K562 (cell line): ENCODE data around the gene UTP20. TPM values are rescaled to one million over a fixed set of nuclear protein-coding genes. Genes with fewer than 3 reads are reported as not detected.

Source experiments
- ATAC-seq: fragments of 200-7000 bp; cut with Tn5 transposase; 3 replicates; pipeline ENCODE4 v1.9.1; 2020; ENCODE audit warnings: moderate library complexity
- BruUV-seq: library from RNA; stranded (reverse); fragments of 400-500 nt; replicated peaks from 2 replicates; lab custom pipeline; 2021; lab: Mats Ljungman, UMichigan
- CTCF ChIA-PET: fragments of 300-600 bp; formaldehyde crosslinking; extraction: SDS; loops from one replicate; lab custom pipeline; 2021; ENCODE audit warnings: low intra/inter-chr PET ratio; lab: Yijun Ruan, JAX
- POLR2A ChIA-PET: fragments of 300-600, 350-650 bp; sonication (Branson Sonifier 250); formaldehyde crosslinking; extraction: SDS; loops from one replicate; lab custom pipeline; 2021; ENCODE audit warnings: antibody characterized with exemption, inconsistent platforms; lab: Yijun Ruan, JAX
- DNase-seq, 4 experiments: peaks; one replicate each; pipeline versions ENCODE4 v3.0.0 to v3.0.0-alpha.2; 2011 to 2018; ENCODE audit warnings: low spot score in 3 of 4, mixed read lengths in 3 of 4; ENCODE audit errors: extremely low read depth in 1 of 4
- FAIRE-seq: peaks from 2 replicates; lab custom pipeline; 2011; peaks lifted over from hg19 to GRCh38; lab: Jason Lieb, UNC
- H2AFZ ChIP-seq: 2 replicates; pipeline ENCODE4 v1.6.0; 2011; ENCODE audit warnings: low read depth, low read length, control low read depth, inconsistent platforms
- H3K27ac ChIP-seq: fragments of 200-600 bp; 3 replicates; pipeline ENCODE4 v1.8.0; 2011; ENCODE audit warnings: low read depth, mild to moderate bottlenecking, control low read depth, inconsistent platforms, low read length, moderate library complexity, mixed read lengths; ENCODE audit errors: extremely low read depth
- H3K27me3 ChIP-seq, 2 experiments: fragments of 300-600 bp in 1 of 2; 2 replicates in 1 of 2; 3 replicates in 1 of 2; pipeline versions ENCODE4 v1.6.0 to v1.8.0; 2011; ENCODE audit warnings: inconsistent platforms in 2 of 2, low read length in 2 of 2, mild to moderate bottlenecking in 1 of 2, mixed read lengths in 1 of 2, moderate library complexity in 1 of 2; ENCODE audit not compliant: control insufficient read depth in 2 of 2, insufficient read depth in 2 of 2
- H3K36me3 ChIP-seq: fragments of 300-600 bp; 3 replicates; pipeline ENCODE4 v1.8.0; 2011; ENCODE audit warnings: mild to moderate bottlenecking, low read length, inconsistent platforms; ENCODE audit not compliant: control insufficient read depth, insufficient read depth
- H3K4me1 ChIP-seq, 2 experiments: fragments of 200-600 bp in 1 of 2; replicated peaks in 1 of 2; 2 replicates in 1 of 2; 3 replicates in 1 of 2; pipeline versions ENCODE4 v1.5.1 to v1.8.0; 2011; ENCODE audit warnings: inconsistent platforms in 2 of 2, low read length in 2 of 2, mild to moderate bottlenecking in 1 of 2, mixed read lengths in 1 of 2, moderate library complexity in 1 of 2; ENCODE audit not compliant: control insufficient read depth in 2 of 2, insufficient read depth in 2 of 2
- H3K4me2 ChIP-seq: 2 replicates; pipeline ENCODE4 v1.6.1; 2011; ENCODE audit warnings: low read length, control low read depth, inconsistent platforms, mixed read lengths; ENCODE audit not compliant: insufficient read depth
- H3K4me3 ChIP-seq: fragments of 200-600 bp; sonication (generic), shearing (Covaris generic); 2 replicates; pipeline ENCODE4 v1.5.1; 2016; ENCODE audit warnings: control low read depth, inconsistent platforms
- H3K79me2 ChIP-seq: fragments of 200-600 bp; 3 replicates; pipeline ENCODE4 v1.8.0; 2011; ENCODE audit warnings: low read length, inconsistent platforms; ENCODE audit not compliant: control insufficient read depth, insufficient read depth
- H3K9ac ChIP-seq, 2 experiments: 2 replicates each; pipeline versions ENCODE4 v1.6.0 to v1.6.1; 2011; ENCODE audit warnings: low read depth in 2 of 2, low read length in 2 of 2, control low read depth in 1 of 2, inconsistent platforms in 1 of 2, mild to moderate bottlenecking in 1 of 2, mixed read lengths in 1 of 2; ENCODE audit not compliant: insufficient read depth in 1 of 2
- H3K9me1 ChIP-seq: one replicate; pipeline ENCODE4 v1.6.0; 2011; ENCODE audit warnings: inconsistent platforms, mild to moderate bottlenecking, low read length, moderate library complexity; ENCODE audit not compliant: control insufficient read depth, insufficient read depth
- H3K9me3 ChIP-seq: replicated peaks from 2 replicates; pipeline ENCODE4 v1.5.1; 2011; ENCODE audit warnings: low read depth, low read length, inconsistent platforms; ENCODE audit not compliant: control insufficient read depth, insufficient read depth
- H4K20me1 ChIP-seq: replicated peaks from 2 replicates; pipeline ENCODE4 v1.6.1; 2011; ENCODE audit warnings: low read length, inconsistent platforms, mixed read lengths; ENCODE audit not compliant: control insufficient read depth, insufficient read depth
- EP300 ChIP-seq: IDR thresholded peaks from 2 replicates; pipeline ENCODE4 v1.6.1; 2012; ENCODE audit warnings: low read length, improper control_type of control experiment
- HMGN3 ChIP-seq: IDR thresholded peaks from 2 replicates; pipeline ENCODE4 v1.6.1; 2011; ENCODE audit warnings: borderline replicate concordance, low read depth, mild to moderate bottlenecking, mixed read lengths, low read length; ENCODE audit not compliant: insufficient read length; ENCODE audit errors: extremely low read depth
- HNRNPK ChIP-seq: fragments of 200-400 bp; formaldehyde crosslinking; IDR thresholded peaks from one replicate; pipeline ENCODE4 v1.6.1; 2018; ENCODE audit warnings: mild to moderate bottlenecking, low read depth, low read length; ENCODE audit not compliant: poor library complexity, severe bottlenecking
- RAD21 ChIP-seq, 2 experiments: fragments of 250-450 bp in 1 of 2; fragments of 450-650 bp in 1 of 2; sonication (Bioruptor Pico) in 1 of 2; formaldehyde crosslinking in 1 of 2; IDR thresholded peaks in 1 of 2; conservative IDR thresholded peaks in 1 of 2; 2 replicates each; pipeline versions ENCODE4 v1.4.0 to v1.8.0; 2020 to 2022; ENCODE audit warnings: mild to moderate bottlenecking in 2 of 2, moderate library complexity in 1 of 2
- SPI1 ChIP-seq: IDR thresholded peaks from 2 replicates; pipeline ENCODE4 v1.6.1; 2011; ENCODE audit warnings: low read depth, low read length, control low read depth, borderline replicate concordance
- SREBF2 ChIP-seq: sonication (generic); formaldehyde crosslinking; IDR thresholded peaks from 2 replicates; pipeline ENCODE4 v1.4.0; 2020; ENCODE audit warnings: mild to moderate bottlenecking, missing genetic modification reagents
- ZFP30 ChIP-seq: fragments of 250-450 bp; sonication (Bioruptor Pico); IDR thresholded peaks from 2 replicates; pipeline ENCODE4 v1.8.0; 2022; ENCODE audit warnings: moderate library complexity, mild to moderate bottlenecking, inconsistent platforms, borderline replicate concordance
- ZNF174 ChIP-seq: fragments of 250-450 bp; sonication (Bioruptor Pico); IDR thresholded peaks from 2 replicates; pipeline ENCODE4 v1.4.0; 2020; ENCODE audit warnings: mild to moderate bottlenecking
- ZNF644 ChIP-seq: fragments of 200-800 bp; sonication (Bioruptor generic); IDR thresholded peaks from 2 replicates; pipeline ENCODE4 v1.6.1; 2016; ENCODE audit warnings: low read depth, missing genetic modification characterization, missing compliant biosample characterization
- ZNF77 ChIP-seq: fragments of 250-450 bp; sonication (Bioruptor Pico); IDR thresholded peaks from 2 replicates; pipeline ENCODE4 v1.5.0; 2020
- WGBS: fragments of 100-300 bp; shearing (Covaris generic); methylation state at CpG from one replicate; pipeline ENCODE4 v1.1.6; 2016; ENCODE audit warnings: low coverage, mixed read lengths; ENCODE audit not compliant: insufficient coverage; ENCODE audit errors: missing lambda C conversion rate; 5-methylcytosine and 5-hydroxymethylcytosine counted together
- in situ Hi-C: fragments of 300-500 bp; cut with MboI; formaldehyde crosslinking; loops from 4 replicates; pipeline ENCODE4 v1.15.0; 2018; ENCODE audit warnings: inconsistent platforms, mixed read lengths
- intact Hi-C: fragments of 100-400 bp; cut with micrococcal nuclease; formaldehyde crosslinking; loops from 2 replicates; pipeline ENCODE4 v1.14.2; 2022
- polyA plus RNA-seq, 8 experiments: library from polyadenylated mRNA; depleted of rRNA in 4 of 8; stranded (reverse) in 5 of 8; unstranded in 3 of 8; fragments of >200 nt; fragmentation: Nextera tagmentation in 2 of 8; fragmentation: Illumina TruSeq in 1 of 8; extraction: Ambion mirVana in 2 of 8; extraction: Trizol in 1 of 8; gene quantifications; 2 replicates each; pipeline versions ENCODE4 v1.2.1 to v1.2.3, GENCODE V29; 2011 to 2014; ENCODE audit warnings: inconsistent platforms in 1 of 8, missing spikeins in 1 of 8
- total RNA-seq, 7 experiments: library from RNA; depleted of rRNA in 6 of 7; stranded (reverse); fragments of >200 nt in 6 of 7; fragmentation: Illumina TruSeq in 2 of 7; extraction: Trizol in 2 of 7; gene quantifications; 2 replicates each; pipeline versions ENCODE4 v1.2.1 to v1.2.3, GENCODE V29; 2011 to 2021; ENCODE audit warnings: low replicate concordance in 1 of 7
- TF ChIP-seq, protein P1 (sequence below): fragments of 250-450 bp; sonication (Bioruptor Pico); IDR thresholded peaks from 2 replicates; pipeline ENCODE4 v1.8.0; 2022; ENCODE audit warnings: moderate library complexity, mild to moderate bottlenecking, inconsistent platforms
- TF ChIP-seq, protein P2 (sequence below): sonication (generic); formaldehyde crosslinking; IDR thresholded peaks from 2 replicates; pipeline ENCODE4 v1.8.0; 2022; ENCODE audit warnings: mild to moderate bottlenecking, low read depth, missing genetic modification reagents

Gene UTP20
- total and polyA plus RNA-seq, 9 of the 15 experiments (the other 6 are each of a cell fraction or from before 2014, with no cell fraction given), result 4.3 to 41.3 (median 20.7) TPM

DNA sequence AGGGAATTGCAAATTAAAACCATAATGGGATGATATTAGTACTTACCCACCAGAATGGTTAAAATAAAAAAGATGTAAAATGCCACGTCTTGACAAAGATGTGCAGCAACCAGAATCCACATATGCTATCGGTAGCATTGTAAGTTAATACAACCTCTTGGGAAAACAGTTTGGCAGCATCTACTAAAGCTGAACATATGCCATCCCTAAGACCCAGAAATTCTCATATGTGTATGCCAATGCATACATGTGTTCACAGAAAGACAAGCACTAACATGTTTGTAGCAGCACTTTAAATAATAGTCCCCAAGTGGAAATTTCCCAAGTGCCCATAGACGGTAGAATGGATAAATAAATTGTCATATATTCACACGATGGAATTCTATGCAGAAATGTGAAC, 41.6 kb upstream of the UTP20 start (continued):
- TF ChIP-seq SPI1 (no peak), ZNF174 (CRISPR knock-in tag) (no peak), HMGN3 (no peak)

DNA sequence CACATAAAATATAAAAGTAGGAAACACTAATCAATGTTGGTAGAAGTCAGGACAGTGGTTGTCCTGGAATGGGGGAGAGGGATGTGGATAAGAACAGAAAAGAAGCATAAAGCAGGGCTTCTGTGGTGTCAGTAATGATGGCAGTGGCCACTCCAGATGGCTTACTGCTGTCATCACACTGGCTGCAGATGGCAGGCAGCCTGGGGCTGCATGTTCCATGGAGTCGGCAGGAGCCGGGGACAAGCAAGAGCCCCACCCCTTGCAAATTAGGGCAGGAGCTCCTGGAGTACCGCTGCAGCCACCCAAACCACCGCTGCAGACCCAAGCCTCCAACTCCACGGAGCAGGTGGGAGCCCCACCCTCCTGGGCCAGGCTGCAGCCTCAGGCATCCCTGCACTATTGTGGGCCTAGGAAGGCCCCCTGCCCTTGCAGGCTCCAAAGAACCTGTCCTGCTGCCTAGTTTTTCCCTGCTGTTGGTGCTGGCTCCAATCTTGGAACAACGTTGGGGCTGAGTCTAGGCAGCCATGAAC, 41.0 kb upstream of the UTP20 start:
- TF ChIP-seq RAD21 (CRISPR knock-in tag; conservative IDR thresholded peaks at IDR 0.05 in 1 of 2, IDR thresholded peaks at IDR 0.05 in 1 of 2) (no peak), SREBF2 (CRISPR knock-in tag) (no peak), ZFP30 (CRISPR knock-in tag) (no peak), ZNF77 (no peak), EP300 (no peak), ZNF644 (no peak), HNRNPK (no peak)
- TF ChIP-seq, protein P1, sequence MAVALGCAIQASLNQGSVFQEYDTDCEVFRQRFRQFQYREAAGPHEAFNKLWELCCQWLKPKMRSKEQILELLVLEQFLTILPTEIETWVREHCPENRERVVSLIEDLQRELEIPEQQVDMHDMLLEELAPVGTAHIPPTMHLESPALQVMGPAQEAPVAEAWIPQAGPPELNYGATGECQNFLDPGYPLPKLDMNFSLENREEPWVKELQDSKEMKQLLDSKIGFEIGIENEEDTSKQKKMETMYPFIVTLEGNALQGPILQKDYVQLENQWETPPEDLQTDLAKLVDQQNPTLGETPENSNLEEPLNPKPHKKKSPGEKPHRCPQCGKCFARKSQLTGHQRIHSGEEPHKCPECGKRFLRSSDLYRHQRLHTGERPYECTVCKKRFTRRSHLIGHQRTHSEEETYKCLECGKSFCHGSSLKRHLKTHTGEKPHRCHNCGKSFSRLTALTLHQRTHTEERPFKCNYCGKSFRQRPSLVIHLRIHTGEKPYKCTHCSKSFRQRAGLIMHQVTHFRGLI (CRISPR knock-in tag), result no peak
- TF ChIP-seq, protein P2, sequence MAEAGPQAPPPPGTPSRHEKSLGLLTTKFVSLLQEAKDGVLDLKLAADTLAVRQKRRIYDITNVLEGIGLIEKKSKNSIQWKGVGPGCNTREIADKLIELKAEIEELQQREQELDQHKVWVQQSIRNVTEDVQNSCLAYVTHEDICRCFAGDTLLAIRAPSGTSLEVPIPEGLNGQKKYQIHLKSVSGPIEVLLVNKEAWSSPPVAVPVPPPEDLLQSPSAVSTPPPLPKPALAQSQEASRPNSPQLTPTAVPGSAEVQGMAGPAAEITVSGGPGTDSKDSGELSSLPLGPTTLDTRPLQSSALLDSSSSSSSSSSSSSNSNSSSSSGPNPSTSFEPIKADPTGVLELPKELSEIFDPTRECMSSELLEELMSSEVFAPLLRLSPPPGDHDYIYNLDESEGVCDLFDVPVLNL (CRISPR knock-in tag), result no peak
- ChIA-PET POLR2A (no interaction called here), CTCF (no interaction called here)
- Histone ChIP-seq H3K9ac (no peak overlapping the region), H3K4me2 (no peak overlapping the region), H3K27me3 (no peaks in the 10 kb centered on the region), H3K36me3 (no peaks in the 10 kb centered on the region), H3K27ac (no peak overlapping the region), H3K4me3 (no peak overlapping the region), H3K79me2 (no peaks in the 10 kb centered on the region), H3K4me1 (no peaks in the 10 kb centered on the region), H3K9me1 (no peaks in the 10 kb centered on the region), H2AFZ (no peak overlapping the region), H3K9me3 (no peaks in the 10 kb centered on the region; the same call in 1 of the 2 replicates), H4K20me1 (no peaks in the 10 kb centered on the region)
- in situ Hi-C loops (no loop called here), intact Hi-C loops (no loop called here)
- no peak for ATAC-seq
- FAIRE-seq, result no peak
- WGBS, result 3% methylated on average over 6 of the region's 6 CpGs
- no TSS peak for BruUV-seq
- DNase-seq, result no peak
